Measurements from ENCODE around the gene MBP. TPM values are rescaled to one million over a fixed set of nuclear protein-coding genes. Genes with fewer than 3 reads are reported as not detected.

MBP gene
- total RNA-seq, 4 donors from 2014 or later: 23.2 to 34.7 (median 28.2) TPM

DNA sequence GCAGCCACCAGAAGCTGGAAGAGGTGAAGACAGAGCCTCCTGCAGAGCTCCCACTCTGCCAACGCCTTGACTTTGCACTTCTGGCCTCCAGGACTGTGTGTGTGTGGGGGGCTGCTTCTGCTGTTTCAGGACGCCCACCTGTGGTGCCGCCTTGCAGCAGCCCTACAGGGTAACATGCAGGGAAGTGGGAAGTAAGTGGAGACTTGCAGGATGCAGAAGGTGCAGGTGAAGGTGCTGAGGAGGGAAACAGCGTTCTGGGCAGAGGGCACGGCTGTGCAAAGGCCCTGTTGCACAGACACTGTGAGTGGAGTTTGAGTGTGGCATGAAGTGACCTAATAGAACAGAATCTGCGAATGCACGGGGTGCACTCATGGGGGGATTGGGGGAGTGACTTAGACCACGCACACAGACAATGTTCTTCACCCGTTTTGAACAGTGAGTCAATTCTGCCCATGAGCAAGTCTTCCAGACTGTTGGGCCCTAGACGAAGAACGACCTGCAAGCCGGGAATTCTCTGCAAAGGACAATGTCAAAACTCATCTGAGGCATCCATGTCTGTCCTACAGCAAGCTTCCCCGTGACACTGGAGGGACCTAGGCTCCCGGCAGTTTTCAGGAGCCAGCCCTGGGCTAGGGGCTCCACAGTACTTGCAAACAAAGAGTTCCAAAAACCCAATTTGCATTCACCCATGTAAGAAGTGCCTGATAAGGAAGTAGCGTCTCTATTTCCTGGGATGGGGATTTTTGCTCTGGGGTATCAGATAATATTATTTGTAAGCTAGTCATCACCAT, 19.0 kb downstream of the MBP start:
- WGBS, 2 donors (ENCODE audit: low coverage in 1 of 2): 95 to 98% methylated on average over 5 to 9 of the region's 15 CpGs
- TF ChIP-seq POLR2AphosphoS5 (IDR thresholded peaks at IDR 0.05): no peak
- no peak for TF ChIP-seq POLR2A (IDR thresholded peaks at IDR 0.05)
- TF ChIP-seq, protein P1, sequence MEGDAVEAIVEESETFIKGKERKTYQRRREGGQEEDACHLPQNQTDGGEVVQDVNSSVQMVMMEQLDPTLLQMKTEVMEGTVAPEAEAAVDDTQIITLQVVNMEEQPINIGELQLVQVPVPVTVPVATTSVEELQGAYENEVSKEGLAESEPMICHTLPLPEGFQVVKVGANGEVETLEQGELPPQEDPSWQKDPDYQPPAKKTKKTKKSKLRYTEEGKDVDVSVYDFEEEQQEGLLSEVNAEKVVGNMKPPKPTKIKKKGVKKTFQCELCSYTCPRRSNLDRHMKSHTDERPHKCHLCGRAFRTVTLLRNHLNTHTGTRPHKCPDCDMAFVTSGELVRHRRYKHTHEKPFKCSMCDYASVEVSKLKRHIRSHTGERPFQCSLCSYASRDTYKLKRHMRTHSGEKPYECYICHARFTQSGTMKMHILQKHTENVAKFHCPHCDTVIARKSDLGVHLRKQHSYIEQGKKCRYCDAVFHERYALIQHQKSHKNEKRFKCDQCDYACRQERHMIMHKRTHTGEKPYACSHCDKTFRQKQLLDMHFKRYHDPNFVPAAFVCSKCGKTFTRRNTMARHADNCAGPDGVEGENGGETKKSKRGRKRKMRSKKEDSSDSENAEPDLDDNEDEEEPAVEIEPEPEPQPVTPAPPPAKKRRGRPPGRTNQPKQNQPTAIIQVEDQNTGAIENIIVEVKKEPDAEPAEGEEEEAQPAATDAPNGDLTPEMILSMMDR (IDR thresholded peaks at IDR 0.05): no peak
- TF ChIP-seq EP300 (IDR thresholded peaks at IDR 0.05): no peak
- H3K4me1 ChIP-seq: peaks cover 0 to 33% (median 15%) of the 10 kb centered on the region in 3 donors
- H3K27me3 ChIP-seq: no peaks in the 10 kb centered on the region
- ATAC-seq: no peak
- H3K4me3 ChIP-seq: no peak overlapping the region
- H3K9me3 ChIP-seq: no peaks in the 10 kb centered on the region
- no peaks in the 10 kb centered on the region for H3K36me3 ChIP-seq
- H3K27ac ChIP-seq: peak overlapping the region in 3 of 4 donors; percentile 49 to 72 (median 57)

- no peaks in the 10 kb centered on the region for H3K36me3 ChIP-seq
- H3K27me3 ChIP-seq: no peaks in the 10 kb centered on the region
- peak overlapping the region in 2 of 4 donors; percentile 14 to 57 for H3K27ac ChIP-seq
- no peak for ATAC-seq
- 67 to 94% methylated on average over 1 to 6 of the region's 7 CpGs for WGBS, 2 donors (ENCODE audit: low coverage in 1 of 2)
- TF ChIP-seq POLR2AphosphoS5 (IDR thresholded peaks at IDR 0.05) (no peak), POLR2A (IDR thresholded peaks at IDR 0.05) (no peak), EP300 (IDR thresholded peaks at IDR 0.05) (no peak)
- TF ChIP-seq, protein P1 (IDR thresholded peaks at IDR 0.05): no peak
- H3K9me3 ChIP-seq: no peaks in the 10 kb centered on the region
- peaks cover 0 to 42% (median 17%) of the 10 kb centered on the region in 3 donors for H3K4me1 ChIP-seq
- H3K4me3 ChIP-seq: no peak overlapping the region
Observed at GRCh38 chr18:77112747-77113092, 19.9 kb downstream of the MBP start.

- ATAC-seq: no peak
- 74 to 78% methylated on average over 5 to 32 of the region's 43 CpGs for WGBS, 2 donors (ENCODE audit: low coverage in 1 of 2)
- H3K27ac ChIP-seq: peak overlapping the region in 3 of 4 donors; percentile 14 to 57 (median 33)
- no peaks in the 10 kb centered on the region for H3K27me3 ChIP-seq
- TF ChIP-seq EP300 (IDR thresholded peaks at IDR 0.05) (no peak), POLR2A (IDR thresholded peaks at IDR 0.05) (no peak), POLR2AphosphoS5 (IDR thresholded peaks at IDR 0.05) (no peak)
- TF ChIP-seq, protein P1 (IDR thresholded peaks at IDR 0.05): no peak
- no peaks in the 10 kb centered on the region for H3K36me3 ChIP-seq
- H3K9me3 ChIP-seq: no peaks in the 10 kb centered on the region
- peak overlapping the region in 1 of 2 donors; percentile 18 for H3K4me3 ChIP-seq
- peaks cover 0 to 47% (median 21%) of the 10 kb centered on the region in 3 donors for H3K4me1 ChIP-seq
Observed at GRCh38 chr18:77111951-77112746, 20.4 kb downstream of the MBP start.

- TF ChIP-seq POLR2AphosphoS5 (IDR thresholded peaks at IDR 0.05) (no peak), EP300 (IDR thresholded peaks at IDR 0.05) (no peak), POLR2A (IDR thresholded peaks at IDR 0.05) (no peak)
- TF ChIP-seq, protein P1 (IDR thresholded peaks at IDR 0.05): no peak
- H3K27me3 ChIP-seq: no peaks in the 10 kb centered on the region
- H3K4me1 ChIP-seq: peaks cover 0 to 54% (median 23%) of the 10 kb centered on the region in 3 donors
- no peak overlapping the region for H3K4me3 ChIP-seq
- 62% methylated on average over 2 of the region's 11 CpGs; no CpG with 5 or more reads in 1 of the 2 donors for WGBS, 2 donors (ENCODE audit: low coverage in 1 of 2)
- H3K9me3 ChIP-seq: no peaks in the 10 kb centered on the region
- ATAC-seq: no peak
- H3K27ac ChIP-seq: peak overlapping the region in 3 of 4 donors; percentile 30 to 57 (median 33)
- no peaks in the 10 kb centered on the region for H3K36me3 ChIP-seq
Observed at GRCh38 chr18:77111449-77111848, 21.1 kb downstream of the MBP start.
